Endothelial cell (in vitro differentiated cells): ENCODE results near the gene EHD2. TPM values are rescaled to one million over a fixed set of nuclear protein-coding genes. Genes with fewer than 3 reads are reported as not detected.

Experiments used
- DNase-seq: peaks from one replicate; pipeline ENCODE4 v3.0.0; 2021; ENCODE audit warnings: low spot score
- H3K27ac Mint-ChIP-seq: one replicate; pipeline ENCODE4 v1.8.0; 2021; ENCODE audit warnings: mixed read lengths, inconsistent platforms; ENCODE audit not compliant: unreplicated experiment
- H3K27me3 Mint-ChIP-seq: one replicate; pipeline ENCODE4 v1.8.0; 2021; ENCODE audit warnings: mild to moderate bottlenecking, moderate library complexity, mixed read lengths, inconsistent platforms; ENCODE audit not compliant: unreplicated experiment
- H3K36me3 Mint-ChIP-seq: one replicate; pipeline ENCODE4 v1.8.0; 2021; ENCODE audit warnings: mild to moderate bottlenecking, low read depth, mixed read lengths, inconsistent platforms; ENCODE audit not compliant: unreplicated experiment
- H3K4me1 Mint-ChIP-seq: one replicate; pipeline ENCODE4 v1.8.0; 2021; ENCODE audit warnings: mild to moderate bottlenecking, mixed read lengths, inconsistent platforms; ENCODE audit not compliant: unreplicated experiment
- H3K4me3 Mint-ChIP-seq: one replicate; pipeline ENCODE4 v1.8.0; 2021; ENCODE audit warnings: mild to moderate bottlenecking, mixed read lengths, inconsistent platforms; ENCODE audit not compliant: unreplicated experiment
- H3K9me3 Mint-ChIP-seq: one replicate; pipeline ENCODE4 v1.8.0; 2021; ENCODE audit warnings: mixed read lengths, inconsistent platforms; ENCODE audit not compliant: unreplicated experiment
- CTCF ChIP-seq: fragments of 200-600 bp; sonication (generic); IDR thresholded peaks from one replicate; pipeline ENCODE4 v1.5.0; 2021; ENCODE audit warnings: antibody characterized with exemption; ENCODE audit not compliant: unreplicated experiment
- total RNA-seq: library from RNA; stranded (reverse); fragmentation: NEBNext Ultra II Directional; extraction: Animal tissue kit (Norgen Biotek cat#: 25700); gene quantifications from one replicate; pipeline ENCODE4 v1.2.1, GENCODE V29; 2021; ENCODE audit not compliant: unreplicated experiment

The EHD2 gene
- total RNA-seq, 1 donor from 2014 or later = 81.5 TPM

- Mint-ChIP-seq H3K27me3 (peaks cover 3% of the 10 kb centered on the region), H3K4me1 (no peaks in the 10 kb centered on the region), H3K27ac (no peak overlapping the region), H3K9me3 (no peaks in the 10 kb centered on the region), H3K36me3 (peaks cover 28% of the 10 kb centered on the region), H3K4me3 (peak overlapping the region; percentile 51)
- TF ChIP-seq CTCF = no peak
- no peak for DNase-seq
These were observed 36.4 kb upstream of the EHD2 start for GRCh38 chr19:47676811-47677210.

DNA sequence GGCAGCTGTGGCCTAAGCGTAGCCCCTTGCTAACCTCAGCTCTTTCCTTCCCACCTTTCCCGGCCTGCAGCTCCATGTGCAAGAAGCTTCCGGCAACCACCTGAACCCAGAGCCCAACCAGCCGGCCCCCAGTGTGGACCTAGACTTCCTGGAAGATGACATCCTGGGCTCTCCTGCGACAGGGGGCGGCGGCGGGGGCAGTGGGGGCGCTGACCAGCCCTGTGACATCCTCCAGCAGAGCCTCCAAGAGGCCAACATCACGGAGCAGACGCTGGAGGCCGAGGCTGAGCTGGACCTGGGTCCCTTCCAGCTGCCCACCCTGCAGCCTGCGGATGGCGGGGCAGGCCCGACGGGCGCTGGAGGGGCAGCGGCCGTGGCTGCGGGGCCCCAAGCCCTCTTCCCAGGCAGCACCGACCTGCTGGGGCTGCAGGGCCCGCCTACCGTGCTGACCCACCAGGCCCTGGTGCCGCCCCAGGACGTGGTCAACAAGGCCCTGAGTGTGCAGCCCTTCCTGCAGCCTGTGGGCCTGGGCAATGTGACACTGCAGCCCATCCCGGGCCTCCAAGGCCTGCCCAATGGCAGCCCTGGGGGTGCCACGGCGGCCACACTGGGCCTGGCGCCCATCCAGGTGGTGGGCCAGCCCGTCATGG, 33.8 kb upstream of the EHD2 start:
- no peak overlapping the region for H3K27ac Mint-ChIP-seq
- H3K4me3 Mint-ChIP-seq = no peak overlapping the region
- no peaks in the 10 kb centered on the region for H3K27me3 Mint-ChIP-seq

DNA sequence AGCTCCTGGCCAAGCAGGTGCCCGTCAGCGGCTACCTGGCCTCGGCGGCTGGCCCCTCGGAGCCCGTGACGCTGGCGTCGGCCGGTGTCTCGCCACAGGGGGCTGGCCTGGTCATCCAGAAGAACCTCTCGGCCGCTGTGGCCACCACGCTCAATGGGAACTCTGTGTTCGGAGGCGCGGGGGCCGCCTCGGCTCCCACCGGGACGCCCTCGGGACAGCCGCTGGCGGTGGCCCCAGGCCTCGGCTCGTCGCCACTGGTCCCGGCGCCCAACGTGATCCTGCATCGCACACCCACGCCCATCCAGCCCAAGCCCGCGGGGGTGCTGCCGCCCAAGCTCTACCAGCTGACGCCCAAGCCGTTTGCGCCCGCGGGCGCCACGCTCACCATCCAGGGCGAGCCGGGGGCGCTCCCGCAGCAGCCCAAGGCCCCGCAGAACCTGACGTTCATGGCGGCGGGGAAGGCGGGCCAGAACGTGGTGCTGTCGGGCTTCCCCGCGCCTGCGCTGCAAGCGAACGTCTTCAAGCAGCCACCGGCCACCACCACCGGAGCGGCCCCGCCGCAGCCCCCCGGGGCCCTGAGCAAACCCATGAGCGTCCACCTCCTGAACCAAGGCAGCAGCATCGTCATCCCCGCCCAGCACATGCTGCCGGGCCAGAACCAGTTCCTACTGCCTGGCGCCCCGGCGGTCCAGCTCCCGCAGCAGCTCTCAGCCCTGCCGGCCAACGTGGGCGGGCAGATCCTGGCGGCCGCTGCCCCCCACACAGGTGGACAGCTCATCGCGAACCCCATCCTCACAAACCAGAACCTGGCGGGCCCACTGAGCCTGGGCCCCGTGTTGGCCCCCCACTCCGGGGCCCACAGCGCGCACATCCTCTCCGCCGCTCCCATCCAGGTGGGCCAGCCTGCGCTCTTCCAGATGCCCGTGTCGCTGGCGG, 33.0 kb upstream of the EHD2 start:
- H3K4me1 Mint-ChIP-seq = no peaks in the 10 kb centered on the region
- TF ChIP-seq CTCF = no peak
- H3K36me3 Mint-ChIP-seq = peaks cover 27% of the 10 kb centered on the region
- no peak for DNase-seq
- H3K4me3 Mint-ChIP-seq = no peak overlapping the region
- H3K27ac Mint-ChIP-seq = no peak overlapping the region
- H3K9me3 Mint-ChIP-seq = no peaks in the 10 kb centered on the region
- H3K27me3 Mint-ChIP-seq = peaks cover 1% of the 10 kb centered on the region

More for the DNA sequence above, 33.8 kb upstream of the EHD2 start:
- DNase-seq = no peak
- no peaks in the 10 kb centered on the region for H3K9me3 Mint-ChIP-seq
- H3K36me3 Mint-ChIP-seq = peaks cover 33% of the 10 kb centered on the region
- H3K4me1 Mint-ChIP-seq = no peaks in the 10 kb centered on the region
- no peak for TF ChIP-seq CTCF

DNA sequence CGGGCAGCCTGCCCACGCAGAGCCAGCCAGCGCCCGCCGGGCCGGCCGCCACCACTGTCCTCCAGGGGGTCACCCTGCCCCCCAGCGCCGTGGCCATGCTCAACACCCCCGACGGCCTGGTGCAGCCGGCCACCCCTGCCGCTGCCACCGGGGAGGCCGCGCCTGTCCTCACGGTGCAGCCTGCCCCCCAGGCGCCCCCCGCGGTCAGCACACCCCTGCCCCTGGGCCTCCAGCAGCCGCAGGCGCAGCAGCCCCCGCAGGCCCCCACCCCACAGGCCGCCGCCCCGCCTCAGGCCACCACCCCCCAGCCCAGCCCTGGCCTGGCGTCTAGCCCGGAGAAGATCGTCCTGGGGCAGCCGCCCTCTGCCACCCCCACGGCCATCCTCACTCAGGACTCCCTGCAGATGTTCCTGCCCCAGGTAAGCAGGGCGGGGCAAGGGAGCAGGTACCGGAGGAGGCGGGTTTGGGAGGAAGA, 32.3 kb upstream of the EHD2 start:
- no peak for DNase-seq
- Mint-ChIP-seq H3K9me3 (no peaks in the 10 kb centered on the region), H3K36me3 (peaks cover 31% of the 10 kb centered on the region), H3K27me3 (peaks cover 8% of the 10 kb centered on the region), H3K4me3 (no peak overlapping the region), H3K4me1 (no peaks in the 10 kb centered on the region), H3K27ac (no peak overlapping the region)
- TF ChIP-seq CTCF = no peak
